KBM-7 (cell line): ENCODE measurements around the gene LRRC27.
"Not testable (repeated sequence)": the region's sequence is repeated elsewhere in the genome, so short reads cannot be mapped to it uniquely, and the experiment has no call there.

Experiments used
- DNase-seq: peaks from one replicate; pipeline ENCODE4 v3.0.0-alpha.2; 2015
- in situ Hi-C: fragments of 300-500 bp; cut with MboI; formaldehyde crosslinking; loops from 2 replicates; pipeline ENCODE4 v1.14.3; 2020; ENCODE audit warnings: low sequenced_read_pairs, low pct_unique_long_range_greater_than_20kb, mixed read lengths

The LRRC27 gene

GRCh38 chr10:132365102-132365501 is 33.1 kb downstream of the LRRC27 start:
- in situ Hi-C loops: no loop called here
- no peak for DNase-seq

DNA sequence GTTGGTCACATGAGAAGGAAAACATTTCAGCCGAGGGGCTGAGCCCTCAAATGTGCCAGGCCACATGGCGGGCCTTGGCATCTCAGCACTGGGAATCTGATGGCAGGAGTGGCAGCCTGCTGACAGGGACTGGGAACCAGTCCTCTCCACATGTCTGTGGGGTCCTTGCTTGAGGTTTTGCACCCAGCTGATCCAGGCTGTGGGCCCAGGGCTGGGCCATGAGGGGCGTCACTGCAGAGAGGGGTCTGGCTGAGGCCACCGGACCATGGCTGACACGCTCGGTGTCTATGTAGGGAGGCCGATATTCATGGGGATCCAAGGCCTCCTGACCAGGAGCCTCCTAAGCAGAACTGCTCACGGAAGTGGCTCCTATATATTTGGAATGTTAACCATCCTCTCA is 34.0 kb downstream of the LRRC27 start:
- in situ Hi-C loops: no loop called here
- DNase-seq: no peak

GRCh38 chr10:132366499-132366898 is 34.5 kb downstream of the LRRC27 start:
- in situ Hi-C loops: no loop called here
- DNase-seq: no peak

- in situ Hi-C loops: no loop called here
- no peak for DNase-seq
Observed at GRCh38 chr10:132368391-132368790, 36.4 kb downstream of the LRRC27 start.

DNA sequence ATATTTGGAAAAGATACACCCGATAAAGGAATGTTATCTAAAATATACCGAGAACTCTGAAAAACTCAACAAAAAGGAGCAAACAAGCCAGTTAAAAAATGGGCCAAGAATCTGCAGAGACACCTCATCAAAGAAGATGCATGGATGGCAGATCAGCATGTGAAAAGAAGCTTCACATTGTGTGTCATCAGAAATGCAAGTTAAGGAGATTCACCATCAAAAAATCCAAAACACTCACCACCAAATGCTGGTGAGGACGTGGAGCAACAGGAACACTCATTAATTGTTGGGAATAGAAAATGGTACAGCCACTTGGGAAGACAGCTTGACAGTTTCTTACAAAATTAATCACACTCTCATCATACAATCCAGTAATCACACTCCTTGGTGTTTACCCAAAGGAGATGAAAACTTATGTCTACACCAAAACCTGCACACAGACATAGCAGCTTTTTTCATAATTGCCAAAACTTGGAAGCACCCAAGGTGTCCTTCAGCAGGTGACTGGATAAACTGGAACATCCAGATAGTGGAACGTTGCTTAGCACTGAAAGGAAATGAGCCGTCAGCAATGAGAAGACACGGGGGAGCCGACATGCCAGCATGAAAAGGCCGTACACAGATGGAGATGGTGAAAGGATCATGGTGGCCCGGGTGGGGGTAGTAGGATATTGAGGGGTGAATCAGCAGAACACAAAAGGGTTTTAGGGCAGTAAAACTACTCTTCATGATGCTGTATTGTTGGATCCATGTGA is 37.1 kb downstream of the LRRC27 start:
- DNase-seq: no peak

GRCh38 chr10:132369636-132370185 is 37.7 kb downstream of the LRRC27 start:
- in situ Hi-C loops: no loop called here
- DNase-seq: no peak

More for the DNA sequence above, 37.1 kb downstream of the LRRC27 start:
- in situ Hi-C loops: no loop called here

DNA sequence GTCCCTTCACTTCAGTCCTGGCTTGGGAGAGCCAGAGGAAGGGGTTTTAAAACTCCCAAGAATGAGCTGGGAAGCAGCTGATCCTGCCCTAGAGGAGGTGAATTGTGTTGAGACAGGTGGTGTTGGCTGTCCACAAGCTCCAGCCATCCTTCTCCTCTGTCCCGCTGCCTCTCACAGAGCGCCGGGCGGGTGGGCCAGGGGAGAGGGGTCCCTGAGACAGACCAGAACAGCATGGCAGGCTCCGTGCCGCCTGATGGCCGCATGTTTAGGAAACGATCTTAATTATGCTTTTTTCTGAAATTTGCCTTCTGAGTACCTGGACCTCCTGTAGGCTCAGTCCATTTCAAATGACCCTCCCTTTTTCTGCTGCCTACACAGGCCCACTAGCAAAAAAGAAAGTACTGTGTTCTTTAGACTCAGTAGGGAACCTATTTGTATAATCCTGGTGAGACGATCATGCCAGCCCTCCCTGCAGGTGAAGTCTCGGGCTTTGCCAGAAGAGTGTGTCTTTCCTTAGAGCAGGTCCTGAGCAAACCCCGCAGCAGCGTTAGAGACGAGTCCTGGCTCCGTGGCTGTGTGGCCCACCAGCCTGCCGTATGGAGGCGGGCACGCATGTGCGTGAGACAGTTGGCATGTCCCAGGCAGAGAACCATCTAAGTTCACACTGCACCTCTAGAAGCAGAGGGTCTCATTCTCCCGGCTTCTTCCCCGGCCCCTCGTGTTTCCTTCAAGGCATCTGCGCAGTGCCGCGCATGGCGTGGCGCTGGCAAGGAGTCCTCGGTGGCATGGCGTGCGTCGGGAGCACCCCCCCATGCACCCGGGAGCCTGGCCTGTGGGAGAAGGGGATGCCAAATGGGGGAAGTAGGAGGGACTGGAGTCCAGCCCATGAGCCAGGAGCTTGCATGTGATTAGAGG is 38.7 kb downstream of the LRRC27 start:
- in situ Hi-C loops: no loop called here
- DNase-seq: no peak

DNA sequence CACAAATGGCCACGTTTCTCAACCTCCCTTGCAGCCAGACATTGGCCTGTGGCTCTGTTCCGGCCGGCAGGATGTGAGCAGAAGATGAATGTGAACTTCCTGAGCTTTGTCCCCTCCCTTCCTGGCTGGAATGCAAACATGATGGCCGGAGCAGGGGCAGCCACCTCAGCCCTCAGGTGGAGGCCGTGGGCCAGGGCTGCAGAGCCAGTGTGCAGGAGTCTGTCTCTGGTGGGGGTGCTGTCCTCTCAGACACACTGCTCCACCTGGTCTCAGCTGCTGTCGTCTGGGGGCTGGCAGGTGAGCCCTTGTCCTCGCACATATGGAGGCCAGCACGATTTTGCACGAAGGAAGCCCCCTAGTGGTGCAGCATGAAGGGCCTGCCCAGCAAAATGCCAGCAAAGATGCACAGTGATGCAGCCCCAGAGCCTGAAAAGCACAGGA is 39.7 kb downstream of the LRRC27 start:
- in situ Hi-C loops: no loop called here
- no peak for DNase-seq

- in situ Hi-C loops: no loop called here
- no peak for DNase-seq
Observed at GRCh38 chr10:132372516-132373095, 40.6 kb downstream of the LRRC27 start.

- DNase-seq: no peak
- in situ Hi-C loops: no loop called here
Observed at GRCh38 chr10:132373241-132373955, 41.4 kb downstream of the LRRC27 start.

DNA sequence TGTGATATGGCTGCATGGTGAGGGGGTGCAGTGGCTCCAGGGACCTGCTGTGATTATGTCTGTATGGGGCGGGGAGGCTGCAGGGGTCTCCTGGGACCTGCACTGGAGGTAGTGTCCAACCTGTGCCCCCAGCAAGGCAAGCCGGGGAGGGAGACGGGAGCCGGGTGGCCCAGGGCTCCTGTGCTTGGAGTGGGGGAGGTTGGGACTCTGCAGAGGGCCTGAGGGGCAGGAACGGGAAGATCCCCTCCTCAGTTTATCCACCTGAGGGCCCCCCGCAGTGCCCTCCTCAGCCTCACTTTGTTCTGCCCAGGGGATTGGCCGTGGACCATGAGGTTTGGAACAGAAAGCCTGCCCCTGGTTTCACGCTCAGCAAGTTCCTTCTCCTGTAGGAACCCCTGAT is 42.2 kb downstream of the LRRC27 start:
- in situ Hi-C loops: no loop called here

DNA sequence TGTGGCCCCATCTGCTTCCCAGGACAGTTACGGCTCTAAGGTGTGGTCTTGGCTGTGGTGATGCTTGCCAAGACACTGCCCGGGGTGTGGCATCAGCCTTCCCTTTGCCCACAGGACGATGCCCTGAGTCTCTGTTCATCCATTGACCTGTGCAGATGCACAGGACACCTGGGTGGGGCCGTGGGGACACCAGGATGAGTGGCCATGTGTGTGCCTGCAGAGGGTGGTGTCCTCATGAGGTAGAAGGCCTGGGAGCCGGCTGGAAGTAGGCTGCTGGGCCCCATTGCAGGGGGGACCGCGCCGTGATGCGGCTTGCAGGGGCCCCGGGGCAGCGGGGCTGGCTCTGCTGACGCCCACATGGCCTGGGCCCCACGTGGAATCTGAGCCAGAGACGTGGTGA is 42.6 kb downstream of the LRRC27 start:
- in situ Hi-C loops: no loop called here
- no peak for DNase-seq

More for the DNA sequence above, 42.2 kb downstream of the LRRC27 start:
- DNase-seq: no peak

GRCh38 chr10:132375116-132375794 is 43.3 kb downstream of the LRRC27 start:
- DNase-seq: no peak
- in situ Hi-C loops: no loop called here

- in situ Hi-C loops: no loop called here
Observed at GRCh38 chr10:132375795-132376297, 43.9 kb downstream of the LRRC27 start.

DNA sequence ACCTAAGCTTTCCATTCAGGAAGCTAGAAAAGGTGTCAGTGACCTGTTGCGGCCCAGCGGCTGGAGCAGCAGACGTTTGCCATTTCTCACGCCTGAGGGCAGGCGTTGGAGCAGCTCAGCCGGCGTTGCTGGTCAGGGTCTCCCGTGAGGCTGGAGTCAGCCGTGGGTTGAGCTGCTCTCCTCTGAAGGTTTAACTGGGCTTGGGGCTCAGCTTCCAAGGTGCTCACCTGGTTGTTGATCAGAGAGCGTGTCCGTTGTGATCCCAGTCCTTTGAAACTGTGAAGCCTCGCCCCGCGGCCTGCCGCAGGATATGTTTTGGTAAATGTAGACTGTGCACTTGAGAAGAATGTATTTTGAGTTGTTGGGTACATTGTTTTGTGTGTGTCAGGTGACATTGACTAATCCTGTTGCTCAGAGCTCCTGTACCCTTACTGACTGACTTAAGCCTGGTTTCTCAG is 44.4 kb downstream of the LRRC27 start:
- DNase-seq: no peak
- in situ Hi-C loops: no loop called here

More at GRCh38 chr10:132375795-132376297, 43.9 kb downstream of the LRRC27 start:
- no peak for DNase-seq

DNA sequence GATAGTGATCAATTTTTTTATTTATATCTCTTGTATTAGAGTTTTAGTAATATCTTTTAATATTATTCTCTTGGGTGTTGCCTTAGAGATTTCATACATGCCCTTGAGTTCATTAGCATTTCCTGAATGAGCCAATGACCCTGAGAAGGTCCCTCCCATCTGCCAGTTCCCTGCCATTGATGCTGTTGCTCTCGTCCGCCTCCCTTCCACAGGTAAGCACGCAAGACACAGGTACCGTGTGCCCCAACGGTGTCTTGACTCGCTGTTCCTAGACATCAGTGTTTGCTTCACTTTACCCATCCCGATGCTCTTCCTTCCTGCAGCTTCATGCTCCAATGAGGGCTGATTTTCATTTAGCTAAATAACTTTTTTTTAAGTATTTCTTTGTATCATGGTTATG is 45.3 kb downstream of the LRRC27 start:
- in situ Hi-C loops: no loop called here
- DNase-seq: no peak

DNA sequence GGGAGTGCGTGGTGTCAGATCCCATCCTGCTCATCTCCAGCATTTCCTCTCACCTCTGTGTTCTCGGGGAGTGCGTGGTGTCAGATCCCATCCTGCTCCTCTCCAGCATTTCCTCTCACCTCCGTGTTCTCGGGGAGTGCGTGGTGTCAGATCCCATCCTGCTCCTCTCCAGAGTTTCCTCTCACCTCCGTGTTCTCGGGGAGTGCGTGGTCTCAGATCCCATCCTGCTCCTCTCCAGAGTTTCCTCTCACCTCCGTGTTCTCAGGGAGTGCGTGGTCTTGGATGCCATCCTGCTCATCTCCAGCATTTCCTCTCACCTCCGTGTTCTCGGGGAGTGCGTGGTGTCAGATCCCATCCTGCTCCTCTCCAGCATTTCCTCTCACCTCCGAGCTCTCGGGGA is 47.0 kb downstream of the LRRC27 start:
- in situ Hi-C loops, DNase-seq: not testable (repeated sequence)

DNA sequence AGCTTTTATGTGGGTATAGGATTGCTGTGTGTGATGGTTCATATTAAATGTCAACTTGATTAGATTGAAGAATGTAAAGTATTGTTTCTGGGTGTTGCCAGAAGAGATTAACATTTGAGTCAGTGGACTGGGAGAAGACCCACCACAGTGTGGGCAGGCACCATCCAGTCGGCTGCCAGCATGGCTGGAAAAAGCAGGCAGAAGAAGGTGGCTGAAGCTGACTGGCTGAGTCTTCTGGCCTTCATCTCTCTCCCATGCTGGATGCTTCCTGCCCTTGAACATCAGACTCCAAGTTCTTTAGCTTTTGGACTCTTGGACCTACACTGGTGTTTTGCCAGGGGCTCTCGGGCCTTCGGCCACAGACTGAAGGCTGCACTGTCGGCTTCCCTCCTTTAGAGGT is 49.0 kb downstream of the LRRC27 start:
- in situ Hi-C loops: loop anchor here (10.0 kb wide), 1 partner anchor 74 kb away; no protein-coding TSS in a partner anchor
- DNase-seq: not testable (repeated sequence)
